Body of pancreas (tissue), 4 donors: ENCODE data around the gene CCNH. TPM values are rescaled to one million over a fixed set of nuclear protein-coding genes. Genes with fewer than 3 reads are reported as not detected.

ENCODE experiments used
- ATAC-seq: fragments of 150-250 bp; one replicate; pipeline ENCODE4 v1.9.1; 2016
- DNase-seq, 4 donors: peaks; one replicate each; pipeline ENCODE4 v3.0.0-alpha.2; 2019
- H3K27ac ChIP-seq, 4 donors: fragments of 200-600 bp; sonication (generic); 1 replicate in 3 of 4; 2 replicates in 1 of 4; pipeline versions ENCODE4 v1.5.1 to v1.6.1; 2016 to 2019; ENCODE audit warnings: mild to moderate bottlenecking in 1 of 4, mixed read lengths in 1 of 4, moderate library complexity in 1 of 4
- H3K27me3 ChIP-seq, 2 donors: fragments of 200-600 bp; sonication (generic); one replicate each; pipeline ENCODE4 v1.6.0; 2016; ENCODE audit warnings: mild to moderate bottlenecking in 1 of 2
- H3K36me3 ChIP-seq, 2 donors: fragments of 200-600 bp; sonication (generic); replicated peaks in 1 of 2; 2 replicates each; pipeline ENCODE4 v1.5.1; 2016; ENCODE audit warnings: low read depth in 2 of 2; ENCODE audit not compliant: insufficient read depth in 1 of 2
- H3K4me1 ChIP-seq: fragments of 200-600 bp; sonication (generic); one replicate; pipeline ENCODE4 v1.6.0; 2016
- H3K4me3 ChIP-seq, 2 donors: fragments of 200-600 bp; sonication (generic); 1 replicate in 1 of 2; 2 replicates in 1 of 2; pipeline ENCODE4 v1.5.1; 2016 to 2019
- H3K9me3 ChIP-seq, 3 donors: fragments of 200-600 bp; sonication (generic); 1 replicate in 2 of 3; 2 replicates in 1 of 3; pipeline ENCODE4 v1.5.1; 2016
- CTCF ChIP-seq, 7 experiments: fragments of 450-650 bp in 4 of 7; fragments of 200-600 bp in 3 of 7; sonication (generic) in 3 of 7; IDR thresholded peaks; one replicate each; pipeline ENCODE4 v1.5.1; 2016 to 2019; ENCODE audit warnings: antibody characterized with exemption in 7 of 7
- POLR2A ChIP-seq, 3 donors: fragments of 450-650 bp; IDR thresholded peaks; one replicate each; pipeline ENCODE4 v1.6.1; 2016; ENCODE audit warnings: antibody characterized with exemption in 3 of 3, mild to moderate bottlenecking in 2 of 3
- WGBS, 2 donors: methylation state at CpG; one replicate each; pipeline ENCODE4 v1.1.5; 2017; 5-methylcytosine and 5-hydroxymethylcytosine counted together
- intact Hi-C: fragments of 100-400 bp; cut with DNase I; formaldehyde crosslinking; loops from one replicate; pipeline ENCODE4 v1.15.1; 2023
- total RNA-seq, 2 donors: library from RNA; depleted of rRNA; stranded (reverse); fragments of >200 nt; gene quantifications; one replicate each; pipeline ENCODE4 v1.1.0, GENCODE V29; 2016

Gene CCNH
- total RNA-seq, 2 donors from 2014 or later, result 107 to 152 TPM

- DNase-seq, result no peak
- 40 to 42% methylated on average over 2 of the region's 2 CpGs for WGBS, 2 donors
- TF ChIP-seq CTCF (IDR thresholded peaks at IDR 0.05) (no peak), POLR2A (IDR thresholded peaks at IDR 0.05) (no peak)
- Histone ChIP-seq H3K9me3 (no peaks in the 10 kb centered on the region), H3K27me3 (no peaks in the 10 kb centered on the region), H3K36me3 (peaks cover 0 to 12% of the 10 kb centered on the region in 2 donors), H3K4me3 (no peak overlapping the region), H3K27ac (no peak overlapping the region), H3K4me1 (no peaks in the 10 kb centered on the region)
- ATAC-seq, result no peak
- intact Hi-C loops, result no loop called here
These were observed 40.0 kb downstream of the CCNH start for GRCh38 chr5:87372705-87373104.

GRCh38 chr5:87369431-87369830 lies 43.3 kb downstream of the CCNH start:
- TF ChIP-seq CTCF (IDR thresholded peaks at IDR 0.05) (no peak), POLR2A (IDR thresholded peaks at IDR 0.05) (no peak)
- no peak for DNase-seq
- no peak for ATAC-seq
- intact Hi-C loops, result no loop called here
- Histone ChIP-seq H3K4me1 (peaks cover 8% of the 10 kb centered on the region), H3K27me3 (no peaks in the 10 kb centered on the region), H3K36me3 (peaks cover 0 to 9% of the 10 kb centered on the region in 2 donors), H3K4me3 (no peak overlapping the region), H3K9me3 (no peaks in the 10 kb centered on the region), H3K27ac (no peak overlapping the region)

GRCh38 chr5:87368601-87369000 lies 44.1 kb downstream of the CCNH start:
- no peak overlapping the region for H3K27ac ChIP-seq
- no peaks in the 10 kb centered on the region for H3K9me3 ChIP-seq
- DNase-seq (no peak), ATAC-seq (no peak)
- 90 to 95% methylated on average over 3 of the region's 3 CpGs for WGBS, 2 donors
- peaks cover 0 to 9% of the 10 kb centered on the region in 2 donors for H3K36me3 ChIP-seq
- no peak overlapping the region for H3K4me3 ChIP-seq
- no peaks in the 10 kb centered on the region for H3K27me3 ChIP-seq
- intact Hi-C loops, result no loop called here
- peaks cover 8% of the 10 kb centered on the region for H3K4me1 ChIP-seq
- TF ChIP-seq CTCF (IDR thresholded peaks at IDR 0.05) (no peak), POLR2A (IDR thresholded peaks at IDR 0.05) (no peak)

GRCh38 chr5:87367243-87367642 lies 45.5 kb downstream of the CCNH start:
- intact Hi-C loops, result no loop called here
- WGBS, 2 donors, result 47 to 53% methylated on average over 2 of the region's 2 CpGs
- no peak overlapping the region for H3K27ac ChIP-seq
- H3K4me1 ChIP-seq, result peaks cover 8% of the 10 kb centered on the region
- no peak overlapping the region for H3K4me3 ChIP-seq
- no peaks in the 10 kb centered on the region for H3K27me3 ChIP-seq
- no peaks in the 10 kb centered on the region for H3K9me3 ChIP-seq
- ATAC-seq (no peak), DNase-seq (peak in 3 of 4 donors; percentile 39 to 56 (median 45))
- peaks cover 0 to 7% of the 10 kb centered on the region in 2 donors for H3K36me3 ChIP-seq
- TF ChIP-seq CTCF (IDR thresholded peaks at IDR 0.05) (no peak), POLR2A (IDR thresholded peaks at IDR 0.05) (no peak)

- Histone ChIP-seq H3K36me3 (no peaks in the 10 kb centered on the region), H3K27me3 (no peaks in the 10 kb centered on the region), H3K27ac (no peak overlapping the region), H3K4me3 (no peak overlapping the region), H3K9me3 (no peaks in the 10 kb centered on the region), H3K4me1 (no peaks in the 10 kb centered on the region)
- DNase-seq (no peak), ATAC-seq (no peak)
- intact Hi-C loops, result no loop called here
- WGBS, 2 donors, result 91 to 97% methylated on average over 1 of the region's 1 CpG
- no peak for TF ChIP-seq POLR2A (IDR thresholded peaks at IDR 0.05)
These were observed 51.1 kb downstream of the CCNH start for GRCh38 chr5:87361536-87362213.
